ENCODE data around the gene GSKIP.

GSKIP gene

GRCh38 chr14:96421236-96421635 lies 57.9 kb downstream of the GSKIP start:
- DNase-seq, result no peak

- no peak for DNase-seq
These were observed 59.7 kb downstream of the GSKIP start for GRCh38 chr14:96422992-96423391.

GRCh38 chr14:96423446-96424108 lies 60.3 kb downstream of the GSKIP start:
- no peak for DNase-seq

GRCh38 chr14:96424109-96424989 lies 61.0 kb downstream of the GSKIP start:
- DNase-seq, result peak; percentile 84

GRCh38 chr14:96434040-96434439 lies 70.7 kb downstream of the GSKIP start:
- no peak for DNase-seq
